GM18508 (cell line): ENCODE data around the gene DNAH7.

Source experiments
- ATAC-seq: cut with Tn5 transposase; IDR thresholded peaks from one replicate; pipeline ENCODE4 v1.9.1; 2021; ENCODE audit warnings: moderate number of reproducible peaks; ENCODE audit not compliant: insufficient read depth, unreplicated experiment

The DNAH7 gene

GRCh38 chr2:195818526-195818925 is 250.1 kb downstream of the DNAH7 start:
- ATAC-seq, result no peak

- ATAC-seq, result no peak
Observed at GRCh38 chr2:195818106-195818505, 250.5 kb downstream of the DNAH7 start.

- no peak for ATAC-seq
Observed at GRCh38 chr2:195815083-195815482, 253.6 kb downstream of the DNAH7 start.

- ATAC-seq, result no peak
Observed at GRCh38 chr2:195813421-195813820, 255.2 kb downstream of the DNAH7 start.

- no peak for ATAC-seq
Observed at GRCh38 chr2:195810340-195811098, 258.1 kb downstream of the DNAH7 start.

- no peak for ATAC-seq
Observed at GRCh38 chr2:195808189-195808588, 260.4 kb downstream of the DNAH7 start.

- no peak for ATAC-seq
Observed at GRCh38 chr2:195805283-195805976, 263.2 kb downstream of the DNAH7 start.

- no peak for ATAC-seq
Observed at GRCh38 chr2:195795879-195796278, 272.8 kb downstream of the DNAH7 start.

GRCh38 chr2:195793881-195794280 is 274.8 kb downstream of the DNAH7 start:
- no peak for ATAC-seq

GRCh38 chr2:195782156-195782555 is 286.5 kb downstream of the DNAH7 start:
- no peak for ATAC-seq

GRCh38 chr2:195779491-195779890 is 289.1 kb downstream of the DNAH7 start:
- ATAC-seq, result no peak

- no peak for ATAC-seq
Observed at GRCh38 chr2:195769975-195770374, 298.7 kb downstream of the DNAH7 start.

GRCh38 chr2:195768431-195768830 is 300.2 kb downstream of the DNAH7 start:
- no peak for ATAC-seq

GRCh38 chr2:195766691-195767090 is 301.9 kb downstream of the DNAH7 start:
- ATAC-seq, result no peak

- no peak for ATAC-seq
Observed at GRCh38 chr2:195763866-195764265, 304.8 kb downstream of the DNAH7 start.

- no peak for ATAC-seq
Observed at GRCh38 chr2:195759877-195760276, 308.8 kb downstream of the DNAH7 start.

- no peak for ATAC-seq
Observed at GRCh38 chr2:195758846-195759245, 309.8 kb downstream of the DNAH7 start.

- no peak for ATAC-seq
Observed at GRCh38 chr2:195756218-195756942, 312.3 kb downstream of the DNAH7 start.

- no peak for ATAC-seq
Observed at GRCh38 chr2:195741191-195741590, 327.4 kb downstream of the DNAH7 start.

- no peak for ATAC-seq
Observed at GRCh38 chr2:195737511-195738325, 330.9 kb downstream of the DNAH7 start.
